Endothelial cell of umbilical vein (primary cell): Measurements from ENCODE around the gene ERG. TPM values are rescaled to one million over a fixed set of nuclear protein-coding genes. Genes with fewer than 3 reads are reported as not detected.

Experiments
- BruUV-seq: library from RNA; stranded (reverse); fragments of 400-500 nt; replicated peaks from 2 replicates; lab custom pipeline; 2021; lab: Mats Ljungman, UMichigan
- CTCF ChIA-PET: fragments of 300-600, 350-600 bp; sonication (Branson Sonifier 250); formaldehyde crosslinking; loops from one replicate; lab custom pipeline; 2021; ENCODE audit warnings: antibody characterized with exemption, inconsistent platforms; lab: Charles Lee
- POLR2A ChIA-PET: fragments of 300-600, 350-600 bp; sonication (Branson Sonifier 250); formaldehyde crosslinking; loops from one replicate; lab custom pipeline; 2021; ENCODE audit warnings: antibody characterized with exemption, inconsistent platforms; lab: Charles Lee
- DNase-seq: peaks from one replicate; pipeline ENCODE4 v3.0.0-alpha.2; 2011; ENCODE audit warnings: low read depth, low spot score
- FAIRE-seq: peaks from 2 replicates; lab custom pipeline; 2011; peaks lifted over from hg19 to GRCh38; lab: Jason Lieb, UNC
- H2AFZ ChIP-seq: 2 replicates; pipeline ENCODE4 v1.6.0; 2012; ENCODE audit warnings: low read depth, low read length, control low read depth, inconsistent platforms
- H3K27ac ChIP-seq: 2 replicates; pipeline ENCODE4 v1.5.1; 2011; ENCODE audit warnings: low read depth, mild to moderate bottlenecking, control low read depth, low read length, moderate library complexity; ENCODE audit not compliant: insufficient read depth
- H3K27me3 ChIP-seq, 2 experiments: 2 replicates each; pipeline versions ENCODE4 v1.6.0 to v1.6.1; 2011; ENCODE audit warnings: low read length in 2 of 2, mixed read lengths in 1 of 2; ENCODE audit not compliant: control insufficient read depth in 2 of 2, insufficient read depth in 2 of 2
- H3K36me3 ChIP-seq, 2 experiments: 2 replicates in 1 of 2; 3 replicates in 1 of 2; pipeline ENCODE4 v1.5.1; 2011; ENCODE audit warnings: low read length in 2 of 2, mild to moderate bottlenecking in 1 of 2, moderate library complexity in 1 of 2; ENCODE audit not compliant: control insufficient read depth in 2 of 2, insufficient read depth in 2 of 2; ENCODE audit errors: extremely low read depth in 1 of 2
- H3K4me1 ChIP-seq: 3 replicates; pipeline ENCODE4 v1.5.1; 2011; ENCODE audit warnings: mild to moderate bottlenecking, low read length; ENCODE audit not compliant: control insufficient read depth, insufficient read depth; ENCODE audit errors: extremely low read depth
- H3K4me2 ChIP-seq: 2 replicates; pipeline ENCODE4 v1.6.1; 2011; ENCODE audit warnings: low read length, control low read depth, mixed read lengths; ENCODE audit not compliant: insufficient read depth
- H3K4me3 ChIP-seq, 3 experiments: fragments of 200-600 bp in 1 of 3; sonication (generic), shearing (Covaris generic) in 1 of 3; replicated peaks in 1 of 3; 2 replicates each; pipeline ENCODE4 v1.5.1; 2011 to 2016; ENCODE audit warnings: control low read depth in 3 of 3, low read length in 3 of 3, mild to moderate bottlenecking in 2 of 3, inconsistent platforms in 1 of 3, low read depth in 1 of 3, moderate library complexity in 1 of 3; ENCODE audit not compliant: insufficient read depth in 1 of 3
- H3K79me2 ChIP-seq: 2 replicates; pipeline ENCODE4 v1.6.0; 2012; ENCODE audit warnings: low read length, inconsistent platforms; ENCODE audit not compliant: control insufficient read depth, insufficient read depth
- H3K9ac ChIP-seq: replicated peaks from 2 replicates; pipeline ENCODE3; 2011; ENCODE audit warnings: low read length, control low read depth; ENCODE audit not compliant: insufficient read depth; ENCODE audit errors: extremely low read depth
- H3K9me1 ChIP-seq: replicated peaks from 3 replicates; pipeline ENCODE4 v1.6.0; 2011; ENCODE audit warnings: mild to moderate bottlenecking, low read length; ENCODE audit not compliant: control insufficient read depth, insufficient read depth; ENCODE audit errors: extremely low read depth
- H3K9me3 ChIP-seq: replicated peaks from 2 replicates; pipeline ENCODE4 v1.5.1; 2012; ENCODE audit warnings: low read length, inconsistent platforms; ENCODE audit not compliant: control insufficient read depth, insufficient read depth
- H4K20me1 ChIP-seq: replicated peaks from 2 replicates; pipeline ENCODE3; 2011; ENCODE audit warnings: mild to moderate bottlenecking, low read length; ENCODE audit not compliant: control insufficient read depth, insufficient read depth; ENCODE audit errors: extremely low read depth
- EZH2 ChIP-seq: IDR thresholded peaks from 2 replicates; pipeline ENCODE4 v1.6.1; 2012; ENCODE audit warnings: borderline replicate concordance, low read depth, mild to moderate bottlenecking, moderate library complexity, low read length, inconsistent platforms; ENCODE audit not compliant: severe bottlenecking
- FOS ChIP-seq: IDR thresholded peaks from 2 replicates; pipeline ENCODE4 v1.6.1; 2011; ENCODE audit warnings: mild to moderate bottlenecking, low read length, moderate library complexity, borderline replicate concordance; ENCODE audit not compliant: insufficient read depth
- GATA2 ChIP-seq: IDR thresholded peaks from 2 replicates; pipeline ENCODE4 v1.7.0; 2011; ENCODE audit warnings: low read depth, mild to moderate bottlenecking, moderate library complexity, mixed read lengths, low read length; ENCODE audit not compliant: insufficient read length, insufficient read depth
- JUN ChIP-seq: IDR thresholded peaks from 2 replicates; pipeline ENCODE4 v1.6.1; 2011; ENCODE audit warnings: borderline replicate concordance, low read depth; ENCODE audit not compliant: insufficient read length, insufficient read depth
- MYC ChIP-seq: IDR thresholded peaks from one replicate; pipeline ENCODE4 v1.6.1; 2011; ENCODE audit warnings: mild to moderate bottlenecking, low read depth, low read length
- POLR2A ChIP-seq: IDR thresholded peaks from 2 replicates; pipeline ENCODE4 v1.6.1; 2012; ENCODE audit warnings: low read depth, mild to moderate bottlenecking, control low read depth, low read length
- POLR2AphosphoS5 ChIP-seq: IDR thresholded peaks from 2 replicates; pipeline ENCODE4 v1.6.1; 2012; ENCODE audit warnings: low read depth, mild to moderate bottlenecking, control low read depth, low read length, moderate library complexity; ENCODE audit not compliant: insufficient read depth
- dilution Hi-C: fragments of 300-500 bp; cut with MboI; formaldehyde crosslinking; loops from one replicate; pipeline ENCODE4 v1.15.0; 2019; ENCODE audit warnings: low sequenced_read_pairs; ENCODE audit not compliant: extremely low pct_ligation_motif_present
- intact Hi-C: fragments of 100-400 bp; cut with micrococcal nuclease; formaldehyde crosslinking; loops from one replicate; pipeline ENCODE4 v1.10.0; 2022
- polyA plus RNA-seq, 4 experiments: library from polyadenylated mRNA; depleted of rRNA in 3 of 4; stranded (reverse) in 3 of 4; unstranded in 1 of 4; fragments of >200 nt; gene quantifications; 2 replicates each; pipeline versions ENCODE4 v1.2.1 to v1.2.3, GENCODE V29; 2011 to 2012; ENCODE audit warnings: missing spikeins in 1 of 4
- total RNA-seq: library from RNA; stranded (reverse); gene quantifications from 2 replicates; pipeline ENCODE4 v1.2.3, GENCODE V29; 2021
- TF ChIP-seq, protein P1 (sequence below), 2 donors: IDR thresholded peaks; 1 replicate in 1 of 2; 2 replicates in 1 of 2; pipeline ENCODE4 v1.5.1; 2011; ENCODE audit warnings: low read length in 2 of 2, mild to moderate bottlenecking in 2 of 2, moderate library complexity in 2 of 2, control low read depth in 1 of 2, inconsistent platforms in 1 of 2, low read depth in 1 of 2; ENCODE audit not compliant: insufficient read depth in 1 of 2; ENCODE audit errors: extremely low read depth in 1 of 2
- TF ChIP-seq, protein P2 (sequence below): IDR thresholded peaks from 2 replicates; pipeline ENCODE4 v1.6.1; 2011; ENCODE audit not compliant: insufficient read depth, insufficient read length

Gene ERG
- total and polyA plus RNA-seq, 2 donors (not counting 3 experiments of a cell fraction or from before 2014, with no cell fraction given) = 173 to 210 TPM

DNA sequence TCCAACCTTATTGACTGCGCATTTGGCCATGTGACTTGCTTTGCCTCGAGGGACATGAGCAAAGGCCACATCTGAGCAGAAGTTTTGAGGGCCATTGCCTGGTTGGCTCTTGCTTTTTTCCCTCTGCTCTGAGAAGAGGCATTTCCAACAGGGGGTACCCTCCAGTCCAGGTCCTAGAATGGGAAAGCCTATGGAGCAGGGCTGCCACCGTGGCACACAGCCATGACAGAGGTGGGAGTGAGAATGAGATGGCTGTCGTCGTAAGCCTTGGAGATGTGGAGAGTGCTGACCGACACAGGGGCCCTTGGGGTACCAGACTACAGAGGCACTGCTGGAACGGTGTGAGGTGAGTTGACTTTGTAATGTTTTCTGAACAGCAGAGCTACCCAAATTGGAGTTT, 138.4 kb downstream of the ERG start:
- no peak for DNase-seq
- Histone ChIP-seq H2AFZ (no peak overlapping the region), H3K27me3 (peaks cover 0 to 2% of the 10 kb centered on the region in 2 experiments), H4K20me1 (no peaks in the 10 kb centered on the region), H3K4me3 (no peak overlapping the region), H3K4me1 (no peaks in the 10 kb centered on the region), H3K27ac (no peak overlapping the region), H3K4me2 (no peak overlapping the region), H3K9me1 (no peaks in the 10 kb centered on the region), H3K9me3 (no peaks in the 10 kb centered on the region), H3K9ac (no peak overlapping the region), H3K79me2 (no peaks in the 10 kb centered on the region), H3K36me3 (no peaks in the 10 kb centered on the region)
- POLR2A ChIA-PET = no interaction called here
- dilution Hi-C loops (loop anchor here (10.0 kb wide), 1 partner anchor 195 kb away; no protein-coding TSS in a partner anchor), intact Hi-C loops (loop anchor here (10.0 kb wide), 1 partner anchor 445 kb away; the partner anchor contains the start of gene KCNJ6)
- no peak for FAIRE-seq
- BruUV-seq = no TSS peak
- CTCF ChIA-PET = interaction anchor here (1.0 kb wide), 1 partner anchor 190 kb away, joined by 6 read pairs; no protein-coding TSS in a partner anchor
- TF ChIP-seq JUN (no peak), MYC (no peak), POLR2A (no peak), EZH2 (no peak), FOS (no peak), POLR2AphosphoS5 (no peak), GATA2 (no peak)
- TF ChIP-seq, protein P1, sequence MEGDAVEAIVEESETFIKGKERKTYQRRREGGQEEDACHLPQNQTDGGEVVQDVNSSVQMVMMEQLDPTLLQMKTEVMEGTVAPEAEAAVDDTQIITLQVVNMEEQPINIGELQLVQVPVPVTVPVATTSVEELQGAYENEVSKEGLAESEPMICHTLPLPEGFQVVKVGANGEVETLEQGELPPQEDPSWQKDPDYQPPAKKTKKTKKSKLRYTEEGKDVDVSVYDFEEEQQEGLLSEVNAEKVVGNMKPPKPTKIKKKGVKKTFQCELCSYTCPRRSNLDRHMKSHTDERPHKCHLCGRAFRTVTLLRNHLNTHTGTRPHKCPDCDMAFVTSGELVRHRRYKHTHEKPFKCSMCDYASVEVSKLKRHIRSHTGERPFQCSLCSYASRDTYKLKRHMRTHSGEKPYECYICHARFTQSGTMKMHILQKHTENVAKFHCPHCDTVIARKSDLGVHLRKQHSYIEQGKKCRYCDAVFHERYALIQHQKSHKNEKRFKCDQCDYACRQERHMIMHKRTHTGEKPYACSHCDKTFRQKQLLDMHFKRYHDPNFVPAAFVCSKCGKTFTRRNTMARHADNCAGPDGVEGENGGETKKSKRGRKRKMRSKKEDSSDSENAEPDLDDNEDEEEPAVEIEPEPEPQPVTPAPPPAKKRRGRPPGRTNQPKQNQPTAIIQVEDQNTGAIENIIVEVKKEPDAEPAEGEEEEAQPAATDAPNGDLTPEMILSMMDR (IDR thresholded peaks at IDR 0.05; ENCODE audit: extremely low read depth in 1 of 2, insufficient read depth in 1 of 2, low read depth in 1 of 2, low read length in 2 of 2) = no peak
- TF ChIP-seq, protein P2, sequence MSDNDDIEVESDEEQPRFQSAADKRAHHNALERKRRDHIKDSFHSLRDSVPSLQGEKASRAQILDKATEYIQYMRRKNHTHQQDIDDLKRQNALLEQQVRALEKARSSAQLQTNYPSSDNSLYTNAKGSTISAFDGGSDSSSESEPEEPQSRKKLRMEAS = no peak
